ACC112 (cell line): ENCODE measurements around the gene CAPZA1.
A peak's percentile ranks its signal among the peaks of the same experiment; 100 is the strongest.
"Not testable (repeated sequence)": the region's sequence is repeated elsewhere in the genome, so short reads cannot be mapped to it uniquely, and the experiment has no call there.

Experiments used
- H2AFZ ChIP-seq: fragments of 200-600 bp; sonication (generic); one replicate; pipeline ENCODE4 v1.6.0; 2017; ENCODE audit warnings: antibody characterized with exemption, low read length; ENCODE audit not compliant: unreplicated experiment
- H3K27ac ChIP-seq: fragments of 200-600 bp; sonication (generic); 2 replicates; pipeline ENCODE4 v1.5.1; 2014; ENCODE audit warnings: low read depth, mild to moderate bottlenecking, antibody characterized with exemption, low read length, moderate library complexity
- H3K27me3 ChIP-seq: fragments of 200-600 bp; sonication (generic); 2 replicates; pipeline ENCODE4 v1.6.1; 2014; ENCODE audit warnings: mild to moderate bottlenecking, antibody characterized with exemption, low read length, moderate library complexity, mixed read lengths; ENCODE audit not compliant: insufficient read depth
- H3K36me3 ChIP-seq: fragments of 200-600 bp; sonication (generic); 2 replicates; pipeline ENCODE4 v1.6.1; 2016; ENCODE audit warnings: mild to moderate bottlenecking, antibody characterized with exemption, low read length, moderate library complexity, mixed read lengths; ENCODE audit not compliant: insufficient read depth
- H3K4me1 ChIP-seq: fragments of 200-600 bp; sonication (generic); one replicate; pipeline ENCODE4 v1.6.1; 2016; ENCODE audit warnings: low read length, mixed read lengths; ENCODE audit not compliant: insufficient read depth, unreplicated experiment, control insufficient read depth
- H3K4me3 ChIP-seq: fragments of 200-600 bp; sonication (generic); 2 replicates; pipeline ENCODE4 v1.5.1; 2014; ENCODE audit warnings: mild to moderate bottlenecking, low read depth, low read length
- H3K79me2 ChIP-seq: fragments of 200-600 bp; sonication (generic); one replicate; pipeline ENCODE4 v1.6.0; 2016; ENCODE audit warnings: low read length; ENCODE audit not compliant: control insufficient read depth, unreplicated experiment, insufficient read depth

CAPZA1 gene

DNA sequence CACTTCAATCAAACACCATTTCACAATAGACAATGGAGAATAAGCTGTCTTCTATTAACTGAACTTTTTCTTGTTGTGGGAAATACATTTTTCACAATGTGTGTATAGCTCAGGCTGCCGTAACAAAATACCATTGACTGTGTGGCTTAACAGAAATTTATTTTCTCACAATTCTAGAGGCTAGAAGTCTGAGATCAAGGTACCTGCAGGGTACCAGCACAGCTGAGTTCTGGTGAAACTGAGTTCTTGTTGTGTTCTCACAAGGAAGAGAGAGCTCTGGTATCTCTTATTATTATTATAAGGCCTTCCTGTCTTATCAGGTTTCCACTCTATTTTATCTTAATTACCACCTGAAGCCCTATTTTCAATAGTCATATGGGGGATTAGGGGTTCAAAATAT is 16.1 kb upstream of the CAPZA1 start:
- H3K36me3 ChIP-seq = peaks cover 29% of the 10 kb centered on the region
- no peak overlapping the region for H3K4me3 ChIP-seq
- H3K4me1 ChIP-seq = no peaks in the 10 kb centered on the region
- no peaks in the 10 kb centered on the region for H3K79me2 ChIP-seq
- H2AFZ ChIP-seq = no peak overlapping the region
- H3K27ac ChIP-seq = no peak overlapping the region
- H3K27me3 ChIP-seq = no peaks in the 10 kb centered on the region

DNA sequence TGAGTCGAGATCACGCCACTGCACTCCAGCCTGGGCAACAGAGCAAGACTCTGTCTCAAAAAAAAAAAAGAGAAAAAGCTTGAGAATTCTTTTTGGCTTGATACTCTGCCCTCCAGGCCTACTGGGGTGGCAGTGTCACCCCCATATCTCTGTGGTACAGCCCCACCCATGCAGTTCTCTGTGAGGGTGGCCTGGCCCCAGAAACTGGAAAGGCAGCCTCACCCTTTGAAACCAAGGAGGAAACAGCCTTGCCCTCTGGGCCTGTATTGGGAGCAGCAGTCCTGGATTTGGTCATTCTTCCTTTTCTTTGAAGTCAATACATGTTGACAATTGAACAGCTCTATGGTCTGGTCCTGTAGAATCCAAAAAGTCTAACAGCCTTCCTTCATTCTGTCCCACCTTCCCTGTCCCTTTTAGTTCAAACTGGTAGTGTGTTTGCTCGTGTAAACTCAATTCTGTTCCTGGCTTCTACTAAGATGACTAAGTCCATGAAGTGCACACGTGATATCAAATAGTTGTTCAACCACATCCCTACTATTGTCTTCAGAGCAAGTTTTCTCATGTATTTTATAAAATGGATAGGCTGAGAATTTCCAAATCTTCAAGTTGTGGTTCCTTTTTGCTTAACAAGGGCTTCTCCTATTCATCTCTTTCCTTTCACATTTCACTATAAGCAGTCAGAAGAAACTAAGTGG is 13.9 kb upstream of the CAPZA1 start:
- H3K27ac ChIP-seq = no peak overlapping the region
- H3K36me3 ChIP-seq = peaks cover 30% of the 10 kb centered on the region
- H3K79me2 ChIP-seq = peaks cover 3% of the 10 kb centered on the region
- H3K27me3 ChIP-seq = no peaks in the 10 kb centered on the region
- no peak overlapping the region for H2AFZ ChIP-seq
- H3K4me1 ChIP-seq = no peaks in the 10 kb centered on the region
- no peak overlapping the region for H3K4me3 ChIP-seq

DNA sequence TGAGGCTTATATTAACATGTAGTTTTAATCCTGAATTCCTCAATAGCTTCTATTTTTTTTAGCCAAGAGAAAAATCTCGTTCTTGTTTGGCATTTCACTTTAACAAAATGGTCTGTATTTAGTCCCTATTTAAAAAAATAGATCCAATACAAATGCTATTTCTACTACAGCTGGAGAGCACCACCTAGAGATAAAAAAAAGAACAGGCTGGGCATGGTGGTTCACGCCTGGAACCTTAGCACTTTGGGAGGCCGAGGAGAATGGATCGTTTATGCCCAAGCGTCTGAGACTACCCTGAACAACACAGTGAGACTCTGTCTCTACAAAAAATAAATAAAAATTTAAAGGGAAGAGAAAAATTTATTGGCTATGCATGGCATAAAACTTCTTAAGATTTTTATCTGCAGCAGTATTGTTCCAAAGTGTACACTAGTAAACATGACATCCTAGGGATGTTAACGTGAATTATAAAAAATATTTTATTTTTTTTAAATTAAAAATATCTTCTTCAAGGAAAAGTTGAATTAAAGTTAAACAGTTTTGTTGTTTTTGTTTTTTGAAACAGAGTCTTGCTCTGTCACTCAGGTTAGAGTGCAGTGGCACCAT is 5.1 kb upstream of the CAPZA1 start:
- no peak overlapping the region for H2AFZ ChIP-seq
- no peaks in the 10 kb centered on the region for H3K27me3 ChIP-seq
- peaks cover 3% of the 10 kb centered on the region for H3K4me1 ChIP-seq
- no peak overlapping the region for H3K4me3 ChIP-seq
- no peak overlapping the region for H3K27ac ChIP-seq
- peaks cover 69% of the 10 kb centered on the region for H3K79me2 ChIP-seq
- peaks cover 28% of the 10 kb centered on the region for H3K36me3 ChIP-seq

DNA sequence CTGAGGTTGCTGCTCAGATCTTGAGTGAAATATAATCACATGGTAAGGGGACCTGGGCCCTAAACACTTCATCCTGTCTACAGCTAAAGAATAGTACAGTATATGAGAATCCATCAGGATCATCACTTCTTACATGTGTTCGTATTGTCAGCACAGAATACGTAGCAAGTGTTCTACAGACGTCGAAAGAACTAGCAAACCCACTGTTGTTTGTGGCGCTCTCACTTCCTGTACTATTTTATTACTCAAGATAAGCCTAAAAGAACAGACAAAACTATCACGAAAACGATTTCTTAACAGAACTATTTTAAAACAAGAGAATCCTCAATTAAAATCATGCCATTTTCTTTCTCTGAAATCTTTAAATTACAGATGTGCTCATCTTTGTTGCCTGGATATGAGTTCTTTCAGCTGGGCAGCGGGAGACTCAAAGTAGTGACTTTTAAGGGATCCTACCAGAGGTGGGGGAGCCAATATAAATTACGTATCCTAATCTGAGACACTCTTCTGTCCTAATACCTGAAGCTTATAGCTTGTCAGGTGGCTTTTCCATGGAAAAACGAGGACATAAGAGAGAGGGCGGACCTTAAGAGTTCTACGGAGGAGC is 1.4 kb upstream of the CAPZA1 start:
- peak overlapping the region; percentile 99 for H3K27ac ChIP-seq
- peaks cover 22% of the 10 kb centered on the region for H3K4me1 ChIP-seq
- H3K79me2 ChIP-seq = peaks cover 92% of the 10 kb centered on the region
- H2AFZ ChIP-seq = peak overlapping the region; percentile 92
- no peaks in the 10 kb centered on the region for H3K27me3 ChIP-seq
- peaks cover 7% of the 10 kb centered on the region for H3K36me3 ChIP-seq
- H3K4me3 ChIP-seq = peak overlapping the region; percentile 98

DNA sequence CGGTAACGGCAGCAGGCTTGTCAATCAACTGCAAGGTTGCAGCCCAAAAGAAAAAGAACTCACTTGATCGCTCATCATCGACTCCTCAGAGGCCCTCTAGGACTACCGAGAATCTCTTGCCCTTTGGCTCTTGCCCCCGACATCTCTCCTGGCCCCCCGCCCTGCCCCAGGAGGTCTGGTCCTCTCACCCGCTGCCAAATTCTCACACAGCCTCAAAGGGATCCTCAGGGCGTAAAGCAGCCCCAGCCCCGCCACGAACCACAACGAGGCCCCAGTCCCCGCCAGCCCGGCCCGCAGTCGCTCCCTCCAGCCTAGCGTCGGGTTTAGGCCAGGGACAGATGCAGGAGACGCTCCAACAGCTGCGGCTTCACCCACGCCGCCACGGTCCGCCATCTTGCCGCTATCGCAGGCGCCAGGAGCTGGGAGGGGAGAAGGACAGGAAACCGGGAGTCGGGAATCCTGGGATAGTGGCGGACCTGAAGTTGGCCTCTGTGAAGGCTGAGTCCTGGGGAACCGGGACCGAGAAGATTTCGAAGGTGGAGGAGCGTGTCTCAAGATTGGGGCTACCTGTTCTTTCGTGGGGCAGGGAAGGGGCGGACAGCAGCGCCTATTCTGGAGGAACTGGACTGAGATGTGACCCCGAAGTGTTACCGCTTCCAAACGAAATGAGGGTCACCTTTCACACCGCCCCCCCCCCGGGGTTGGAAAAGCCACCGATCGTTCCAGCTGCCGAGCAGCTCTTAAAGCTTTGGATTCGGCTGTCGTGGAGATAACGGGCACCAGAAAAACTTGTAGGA is 713 bp upstream of the CAPZA1 start, which contains the start of gene ST7L:
Gene ST7L (minus strand): TSS at position 421 of the 797 bp plus-strand sequence. CDS start 28 bp downstream, at position 393.
- Histone ChIP-seq H3K4me3 (peak within 1 kb of the TSS; percentile 98), H3K4me1 (peaks cover 22% of the 10 kb centered on the region), H3K27ac (peak within 1 kb of the TSS; percentile 99), H2AFZ (peak within 1 kb of the TSS; percentile 92), H3K36me3 (no peaks in the 10 kb centered on the region; the same call in 1 of the 2 replicates), H3K27me3 (no peaks in the 10 kb centered on the region), H3K79me2 (peaks cover 90% of the 10 kb centered on the region)

DNA sequence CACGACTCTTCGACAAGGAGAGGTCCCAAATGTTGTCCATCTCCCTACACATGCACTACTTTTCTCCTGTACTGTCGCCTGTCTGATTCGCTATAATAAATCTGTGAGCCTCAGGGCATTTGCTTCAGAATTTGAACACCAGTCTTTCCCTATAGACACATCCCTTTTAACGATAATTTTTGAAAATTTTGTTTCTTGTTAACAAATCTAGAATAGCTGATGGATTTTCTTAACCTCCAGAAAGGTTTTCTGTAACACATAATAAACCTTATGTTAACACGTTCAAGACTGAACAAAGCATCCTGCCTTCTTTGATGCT is 704 bp downstream of the CAPZA1 start:
- Histone ChIP-seq H3K79me2 (peaks cover 92% of the 10 kb centered on the region), H3K4me1 (peaks cover 28% of the 10 kb centered on the region), H3K27me3 (no peaks in the 10 kb centered on the region), H3K27ac (peak overlapping the region; percentile 99), H2AFZ (no peak overlapping the region), H3K4me3 (peak overlapping the region; percentile 98), H3K36me3 (peaks cover 5% of the 10 kb centered on the region; the same call in 1 of the 2 replicates)

DNA sequence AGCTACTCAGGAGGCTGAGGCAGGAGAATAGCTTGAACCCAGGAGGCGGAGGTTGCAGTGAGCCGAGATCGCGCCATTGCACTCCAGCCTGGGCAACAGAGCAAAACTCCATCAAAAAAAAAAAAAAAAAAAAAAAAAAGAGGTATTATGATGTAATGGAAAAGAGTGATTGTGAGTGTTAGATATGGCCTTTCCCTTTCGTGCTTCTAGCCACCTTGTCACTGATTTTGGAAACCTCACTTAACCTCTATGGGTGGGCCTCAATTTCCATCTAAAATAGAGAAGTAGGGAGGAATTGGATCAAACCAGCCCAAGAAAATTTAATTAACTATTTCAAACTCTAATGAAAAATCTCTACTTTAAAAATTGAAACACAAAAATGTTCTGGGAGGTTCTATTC is 4.9 kb downstream of the CAPZA1 start:
- not testable (repeated sequence) for H2AFZ ChIP-seq
- peaks cover 31% of the 10 kb centered on the region for H3K4me1 ChIP-seq

DNA sequence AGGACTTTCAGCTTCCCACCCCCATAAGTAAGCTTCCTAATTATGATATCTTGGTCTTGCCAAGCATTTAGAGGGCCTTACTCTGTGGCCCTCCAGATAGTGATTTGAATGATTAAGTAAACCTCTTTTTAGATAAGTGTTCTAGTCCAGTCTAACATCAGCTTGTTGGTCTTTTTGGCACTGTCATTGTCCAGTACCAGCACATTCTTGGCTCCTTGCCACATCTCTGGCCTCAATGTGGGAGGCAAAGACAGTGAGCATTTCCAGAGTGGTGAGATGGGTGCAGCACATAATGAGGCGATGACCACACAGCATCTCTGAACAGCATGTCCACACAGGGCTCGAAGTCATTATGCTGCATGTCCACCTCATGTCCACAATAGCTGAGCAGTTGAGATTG is 6.1 kb downstream of the CAPZA1 start:
- Histone ChIP-seq H3K27me3 (no peaks in the 10 kb centered on the region), H3K27ac (peak overlapping the region; percentile 20), H3K79me2 (peaks cover 94% of the 10 kb centered on the region), H3K4me3 (0 out of 2 replicates have a peak overlapping the region, but pooled peaks have one; percentile 14), H3K36me3 (peaks cover 35% of the 10 kb centered on the region), H3K4me1 (peaks cover 30% of the 10 kb centered on the region), H2AFZ (no peak overlapping the region)

More for the DNA sequence above, 4.9 kb downstream of the CAPZA1 start:
- not testable (repeated sequence) for H3K4me3 ChIP-seq, H3K27me3 ChIP-seq
- Histone ChIP-seq H3K79me2 (peaks cover 95% of the 10 kb centered on the region), H3K27ac (0 out of 2 replicates have a peak overlapping the region, but pooled peaks have one; percentile 20), H3K36me3 (peaks cover 30% of the 10 kb centered on the region)

DNA sequence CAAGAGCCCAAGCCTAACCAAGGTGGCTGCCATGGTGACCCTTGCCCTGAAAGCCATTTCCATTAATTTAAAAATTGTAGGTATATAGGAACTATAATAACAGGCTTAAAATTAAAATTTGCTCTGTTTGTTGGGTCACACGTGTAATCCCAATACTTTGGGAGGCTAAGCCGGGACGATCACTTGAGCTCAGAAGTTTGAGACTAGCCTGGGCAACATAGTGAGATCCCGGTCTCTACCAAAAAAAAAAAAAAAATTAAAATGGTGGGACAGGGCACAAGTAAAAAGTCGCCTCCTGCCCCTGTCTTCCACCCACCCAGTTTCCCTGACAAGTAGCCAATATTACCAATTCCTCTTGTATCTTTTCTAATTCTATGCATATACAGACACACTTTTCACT is 6.6 kb downstream of the CAPZA1 start:
- peaks cover 40% of the 10 kb centered on the region for H3K36me3 ChIP-seq
- no peak overlapping the region for H3K27ac ChIP-seq
- H3K4me1 ChIP-seq = peaks cover 25% of the 10 kb centered on the region

DNA sequence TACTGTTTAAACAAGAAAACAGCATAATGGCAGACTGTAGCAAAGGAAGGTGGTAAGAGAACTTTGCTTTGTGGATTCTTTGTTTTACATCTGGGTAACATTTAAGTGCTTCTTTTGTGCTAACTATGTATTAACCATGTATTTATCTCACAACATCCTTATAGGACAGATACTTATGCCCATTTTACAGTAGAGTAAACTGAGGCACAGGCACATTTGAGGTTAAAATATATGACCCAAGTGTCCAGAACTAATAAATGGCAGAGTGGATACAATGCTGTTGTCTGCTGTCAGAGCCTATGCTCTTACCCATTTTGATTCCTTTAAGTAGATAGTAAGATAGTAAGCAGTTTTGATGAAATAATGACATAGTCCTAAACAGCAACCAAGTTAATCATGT is 7.3 kb downstream of the CAPZA1 start:
- H3K27me3 ChIP-seq = no peaks in the 10 kb centered on the region
- H3K36me3 ChIP-seq = peaks cover 42% of the 10 kb centered on the region
- peaks cover 94% of the 10 kb centered on the region for H3K79me2 ChIP-seq
- H2AFZ ChIP-seq = no peak overlapping the region
- no peak overlapping the region for H3K4me3 ChIP-seq
- no peak overlapping the region for H3K27ac ChIP-seq
- peaks cover 20% of the 10 kb centered on the region for H3K4me1 ChIP-seq

More for the DNA sequence above, 6.6 kb downstream of the CAPZA1 start:
- H3K27me3 ChIP-seq = no peaks in the 10 kb centered on the region
- H2AFZ ChIP-seq = no peak overlapping the region
- no peak overlapping the region for H3K4me3 ChIP-seq
- H3K79me2 ChIP-seq = peaks cover 94% of the 10 kb centered on the region
